ENCODE measurements around the gene PRSS56.
"Not testable (repeated sequence)": the region's sequence is repeated elsewhere in the genome, so short reads cannot be mapped to it uniquely, and the experiment has no call there.

The PRSS56 gene

GRCh38 chr2:232541961-232542714 is 21.9 kb downstream of the PRSS56 start:
- no peak for DNase-seq

DNA sequence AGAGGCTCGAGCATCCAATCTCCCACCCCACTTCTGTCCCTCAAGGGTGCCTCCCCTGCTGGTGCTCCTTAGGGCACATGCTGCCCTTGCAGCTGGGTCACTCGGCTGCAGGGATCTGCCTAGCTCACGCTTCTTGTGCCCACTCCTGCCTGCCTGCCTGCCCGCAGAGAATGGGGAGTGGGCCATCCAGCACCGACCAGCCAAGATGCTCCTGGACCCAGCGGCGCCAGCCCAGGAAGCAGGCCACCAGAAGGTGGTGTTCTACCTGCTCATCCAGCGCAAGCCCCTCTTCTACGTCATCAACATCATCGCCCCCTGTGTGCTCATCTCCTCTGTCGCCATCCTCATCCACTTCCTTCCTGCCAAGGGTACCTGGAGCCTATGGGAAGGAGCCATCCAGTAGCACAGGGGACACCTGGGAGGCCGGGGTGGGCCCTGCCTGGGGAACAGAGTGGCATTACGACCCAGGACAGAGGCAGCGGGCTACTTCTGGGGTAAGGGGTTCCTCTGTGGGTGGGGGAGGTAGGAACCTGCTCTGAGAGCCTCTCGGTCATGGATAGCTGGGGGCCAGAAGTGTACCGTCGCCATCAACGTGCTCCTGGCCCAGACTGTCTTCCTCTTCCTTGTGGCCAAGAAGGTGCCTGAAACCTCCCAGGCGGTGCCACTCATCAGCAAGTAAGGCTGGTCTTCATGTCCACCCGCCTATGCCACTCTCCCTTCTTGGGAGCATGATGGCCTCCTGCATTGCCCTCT is 22.7 kb downstream of the PRSS56 start:
- no peak for DNase-seq

DNA sequence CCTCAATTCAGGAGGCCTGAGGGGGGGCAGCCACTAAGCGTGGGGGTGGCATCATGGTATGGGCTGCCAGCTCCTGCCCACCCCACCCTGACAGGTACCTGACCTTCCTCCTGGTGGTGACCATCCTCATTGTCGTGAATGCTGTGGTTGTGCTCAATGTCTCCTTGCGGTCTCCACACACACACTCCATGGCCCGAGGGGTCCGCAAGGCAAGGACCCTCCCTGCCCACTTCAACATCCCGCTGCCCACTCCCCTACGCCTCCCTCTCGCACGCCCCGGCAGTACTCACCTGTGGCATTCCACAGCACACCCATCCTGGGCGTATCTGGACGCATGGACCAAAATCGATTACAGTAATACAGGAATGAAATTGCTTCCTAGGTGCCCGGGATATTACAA is 23.3 kb downstream of the PRSS56 start:
- no peak for DNase-seq

GRCh38 chr2:232543928-232544631 is 23.9 kb downstream of the PRSS56 start:
- DNase-seq: no peak

DNA sequence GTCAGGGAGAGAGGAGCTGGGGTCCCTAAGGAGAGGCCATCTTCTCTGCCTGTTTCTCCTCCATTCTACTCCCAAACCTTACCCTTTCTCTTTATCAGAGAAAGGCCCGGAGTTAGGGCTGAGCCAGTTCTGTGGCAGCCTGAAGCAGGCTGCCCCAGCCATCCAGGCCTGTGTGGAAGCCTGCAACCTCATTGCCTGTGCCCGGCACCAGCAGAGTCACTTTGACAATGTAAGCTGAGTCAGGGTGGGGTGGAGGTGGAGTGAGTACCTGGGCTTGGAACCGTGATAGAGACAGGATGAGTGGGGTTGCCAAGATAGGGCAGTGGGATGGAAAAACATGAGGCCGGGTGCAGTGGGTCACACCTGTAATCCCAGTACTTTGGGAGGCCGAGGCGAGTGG is 24.5 kb downstream of the PRSS56 start:
- no peak for DNase-seq

GRCh38 chr2:232545511-232546375 is 25.6 kb downstream of the PRSS56 start:
- no peak for DNase-seq

DNA sequence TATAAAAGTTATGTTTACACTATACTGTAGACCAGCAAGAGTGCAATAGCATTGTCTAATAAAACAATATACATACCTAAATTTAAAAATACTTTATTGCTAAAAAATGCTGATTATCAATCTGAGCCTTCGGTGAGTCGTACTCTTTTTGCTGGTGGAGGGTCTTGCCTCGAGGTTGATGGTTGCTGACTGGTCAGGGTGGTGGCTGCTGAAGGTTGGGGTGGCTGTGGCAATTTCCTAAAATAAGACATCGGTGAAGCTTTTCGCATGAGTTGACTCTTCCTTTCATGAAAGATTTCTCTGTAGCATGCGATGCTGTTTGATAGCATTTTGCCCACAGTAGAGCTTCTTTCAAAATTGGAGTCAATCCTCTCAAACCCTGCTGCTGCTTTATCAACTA is 27.8 kb downstream of the PRSS56 start:
- DNase-seq: no peak

DNA sequence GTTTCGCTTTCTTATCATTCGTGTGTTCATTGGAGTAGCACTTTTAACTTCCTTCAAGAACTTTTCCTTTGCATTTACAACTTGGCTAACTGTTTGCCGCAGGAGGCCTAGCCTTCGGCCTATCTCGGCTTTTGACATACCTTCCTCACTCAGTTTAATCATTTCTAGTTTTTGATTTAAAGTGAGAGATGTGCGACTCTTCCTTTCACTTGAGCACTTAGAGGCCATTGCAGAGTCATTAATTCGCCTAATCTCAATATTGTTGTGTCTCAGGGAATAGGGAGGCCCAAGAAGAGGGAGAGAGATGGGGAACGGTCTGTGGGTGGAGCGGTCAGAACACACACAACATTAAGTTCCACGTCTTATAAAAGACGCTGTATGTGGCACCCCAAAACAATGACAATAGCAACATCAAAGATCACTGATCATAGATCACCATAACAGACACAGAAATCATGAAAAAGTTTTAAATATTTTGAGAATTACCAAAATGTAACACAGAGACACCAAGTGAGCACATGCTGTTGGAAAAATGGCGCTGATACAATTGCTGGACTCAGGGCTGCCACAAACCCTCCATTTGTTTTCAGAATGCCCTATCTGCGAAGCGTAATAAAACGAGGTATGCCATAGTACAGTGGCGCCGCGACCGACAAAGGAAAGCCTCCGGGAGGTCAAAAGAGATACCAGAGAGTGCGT is 29.6 kb downstream of the PRSS56 start:
- DNase-seq: no peak

DNA sequence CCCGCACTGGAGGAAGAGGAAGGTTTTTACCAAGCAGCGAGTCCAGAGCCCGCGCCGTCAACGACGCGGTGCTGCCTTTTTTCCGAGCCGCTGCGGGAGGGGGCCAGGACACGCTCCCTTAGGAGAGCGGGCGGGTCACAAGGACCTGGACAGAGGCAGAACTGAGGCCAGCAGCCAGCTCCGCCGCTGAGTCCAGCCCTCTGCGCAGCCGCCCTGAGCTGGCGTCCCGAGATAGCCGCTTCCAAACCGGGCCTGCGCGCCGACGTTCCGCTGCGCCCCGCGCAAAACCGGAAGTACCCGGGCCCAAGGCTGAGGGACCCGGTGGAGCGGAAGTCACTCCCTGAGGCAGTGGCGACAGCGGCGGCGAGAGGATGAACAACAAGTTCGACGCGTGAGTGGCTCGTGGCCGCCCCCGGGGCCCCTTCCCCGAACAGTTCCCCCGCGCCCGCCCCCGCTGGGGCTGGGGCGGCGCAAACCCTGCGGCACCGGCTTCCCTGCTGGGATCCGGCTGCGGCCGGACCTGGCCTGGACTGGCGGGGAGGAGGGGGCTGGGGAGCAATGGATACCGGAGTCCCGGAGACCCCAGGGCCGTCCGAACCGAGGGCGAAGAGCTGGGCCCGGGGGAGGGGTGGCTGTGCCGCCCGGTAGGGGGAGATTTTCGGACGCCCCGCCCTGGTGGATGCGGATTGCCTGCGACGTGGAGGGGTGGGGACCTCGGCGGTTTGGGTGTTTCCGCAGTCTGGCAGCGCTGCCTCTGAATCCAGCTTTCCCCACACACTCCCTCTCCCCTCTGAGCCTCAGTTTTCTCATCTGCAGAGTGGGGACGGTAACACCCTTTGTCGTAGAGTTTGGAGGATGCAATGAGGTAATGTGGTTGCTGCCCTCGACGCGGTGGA is 30.4 kb downstream of the PRSS56 start, which contains the start of the genes EIF4E2 and TIGD1:
EIF4E2 (plus strand) TSS at position 336 of the 896 bp plus-strand sequence; CDS start at position 372, 36 bp downstream.
TIGD1 (minus strand) TSS at position 204 of the 896 bp plus-strand sequence. CDS start 675 bp downstream, outside the sequence.
- peak; percentile 88 for DNase-seq

DNA sequence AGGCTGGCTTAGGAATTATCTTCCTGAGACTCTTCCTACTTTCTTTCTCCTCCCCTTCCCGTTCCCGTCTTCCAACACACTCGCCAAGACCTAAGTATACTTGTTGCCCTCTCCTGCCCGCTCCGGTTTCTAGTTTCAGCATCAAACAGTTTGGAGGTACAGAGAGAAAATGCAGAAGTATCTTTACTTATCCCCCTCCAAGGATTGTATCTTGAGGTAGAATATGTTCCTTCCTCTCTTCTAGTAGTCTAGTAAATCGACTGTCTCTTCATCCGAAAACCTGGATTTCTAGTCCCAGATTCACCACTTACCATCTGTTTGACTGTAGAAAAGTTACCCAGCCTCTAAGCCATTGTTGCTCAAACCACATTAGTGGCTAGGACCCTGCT is 31.1 kb downstream of the PRSS56 start:
- no peak for DNase-seq

- no peak for DNase-seq
Measured at GRCh38 chr2:232551776-232552175, 31.6 kb downstream of the PRSS56 start.

DNA sequence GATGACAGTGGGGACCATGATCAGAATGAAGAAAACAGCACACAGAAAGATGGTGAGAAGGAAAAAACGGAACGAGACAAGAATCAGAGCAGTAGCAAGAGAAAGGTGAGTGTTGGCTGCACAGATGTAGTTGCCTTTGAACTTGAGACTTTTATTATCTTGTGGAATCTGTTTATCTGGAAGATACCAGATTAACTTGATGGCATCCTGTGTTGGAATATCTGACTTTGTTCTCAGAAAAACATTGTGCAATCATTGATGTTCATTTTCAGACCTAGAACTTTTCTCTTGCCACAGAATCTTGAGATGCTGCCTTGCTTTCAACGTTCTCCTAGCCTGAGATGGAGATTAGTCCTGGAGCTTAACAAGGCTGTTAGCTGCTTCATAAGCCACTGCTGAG is 36.2 kb downstream of the PRSS56 start:
- no peak for DNase-seq

DNA sequence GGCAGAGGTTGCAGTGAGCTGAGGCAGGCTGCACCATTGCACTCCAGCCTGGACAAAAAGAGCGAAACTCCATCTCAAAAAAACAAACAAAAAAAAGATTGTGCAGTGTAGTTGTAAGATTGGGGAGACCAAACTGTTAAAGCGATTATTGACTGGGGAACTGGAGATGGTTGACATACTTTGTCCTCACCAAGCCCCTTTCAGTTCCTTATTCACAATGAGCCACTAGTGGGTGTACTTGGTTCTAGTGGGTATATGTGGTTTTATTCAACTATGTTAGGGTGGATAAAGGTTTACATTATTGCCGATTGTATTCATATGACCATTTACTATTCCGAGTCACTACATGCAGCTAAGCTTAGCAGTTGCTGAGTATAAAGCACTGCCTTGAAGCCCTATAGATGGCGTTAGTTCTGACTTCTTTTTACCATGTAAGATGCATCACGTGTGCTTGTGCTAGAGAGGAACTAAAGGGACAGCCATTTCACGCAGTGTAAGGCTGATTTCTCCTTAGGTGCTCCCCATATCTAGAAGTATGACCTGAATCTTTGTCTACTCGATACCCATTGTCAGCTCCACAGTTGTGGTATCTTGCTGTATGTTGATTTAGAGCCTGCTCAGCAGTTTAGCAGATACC is 42.4 kb downstream of the PRSS56 start:
- no peak for DNase-seq

GRCh38 chr2:232563580-232563979 is 43.4 kb downstream of the PRSS56 start:
- DNase-seq: no peak

GRCh38 chr2:232567721-232568120 is 47.5 kb downstream of the PRSS56 start:
- no peak for DNase-seq

DNA sequence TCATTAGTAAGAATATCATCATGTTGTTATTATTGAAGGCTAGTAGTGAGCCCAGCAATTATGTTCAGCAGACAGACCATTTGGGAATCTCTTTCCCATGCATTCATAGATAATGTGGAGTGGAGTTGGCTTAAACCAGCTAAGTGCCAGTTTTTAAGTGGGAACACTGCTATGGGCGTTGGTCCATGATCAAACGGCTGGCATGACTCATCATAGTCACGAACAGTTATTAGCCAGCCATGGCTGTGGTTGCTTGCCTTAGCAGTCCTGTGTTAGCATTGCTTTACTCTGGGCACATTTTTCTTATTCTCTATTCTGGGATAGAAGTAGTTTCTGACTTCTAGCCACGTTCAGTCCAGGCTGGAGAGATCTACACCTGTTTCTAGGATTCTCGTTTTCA is 48.0 kb downstream of the PRSS56 start:
- no peak for DNase-seq

- DNase-seq: no peak
Measured at GRCh38 chr2:232569541-232569940, 49.4 kb downstream of the PRSS56 start.

- DNase-seq: not testable (repeated sequence)
Measured at GRCh38 chr2:232570481-232570880, 50.3 kb downstream of the PRSS56 start.

GRCh38 chr2:232571026-232571474 is 50.9 kb downstream of the PRSS56 start:
- no peak for DNase-seq

GRCh38 chr2:232573042-232573441 is 52.9 kb downstream of the PRSS56 start:
- no peak for DNase-seq
